ENCODE measurements around the gene SZT2.
"Not testable (repeated sequence)": the region's sequence is repeated elsewhere in the genome, so short reads cannot be mapped to it uniquely, and the experiment has no call there.

The SZT2 gene

GRCh38 chr1:43444151-43444828 lies 54.6 kb downstream of the SZT2 start:
- no peak for DNase-seq

GRCh38 chr1:43444836-43445235 lies 55.1 kb downstream of the SZT2 start:
- no peak for DNase-seq

- no peak for DNase-seq
These were observed 56.1 kb downstream of the SZT2 start for GRCh38 chr1:43445606-43446387.

- DNase-seq = no peak
These were observed 56.7 kb downstream of the SZT2 start for GRCh38 chr1:43446388-43446740.

- DNase-seq = no peak
These were observed 57.5 kb downstream of the SZT2 start for GRCh38 chr1:43446881-43447835.

GRCh38 chr1:43447891-43448708 lies 58.4 kb downstream of the SZT2 start:
- DNase-seq = no peak

GRCh38 chr1:43448955-43449707 lies 59.4 kb downstream of the SZT2 start:
- no peak for DNase-seq

GRCh38 chr1:43449708-43450069 lies 60.0 kb downstream of the SZT2 start:
- no peak for DNase-seq

- no peak for DNase-seq
These were observed 60.7 kb downstream of the SZT2 start for GRCh38 chr1:43450251-43450941.

GRCh38 chr1:43451157-43451591 lies 61.5 kb downstream of the SZT2 start:
- no peak for DNase-seq

GRCh38 chr1:43451701-43452532 lies 62.2 kb downstream of the SZT2 start:
- DNase-seq = no peak

GRCh38 chr1:43452789-43453441 lies 63.2 kb downstream of the SZT2 start:
- peak; percentile 65 for DNase-seq

- DNase-seq = peak; percentile 91
These were observed 64.0 kb downstream of the SZT2 start, which contains the start of gene HYI for GRCh38 chr1:43453442-43454269. TSS of gene HYI (minus strand) at chr1:43453931. CDS start at chr1:43453793, 138 bp downstream.

- DNase-seq = peak; percentile 88
These were observed 64.7 kb downstream of the SZT2 start for GRCh38 chr1:43454270-43455011.

GRCh38 chr1:43455213-43455889 lies 65.7 kb downstream of the SZT2 start:
- DNase-seq = no peak

- DNase-seq = not testable (repeated sequence)
These were observed 68.7 kb downstream of the SZT2 start for GRCh38 chr1:43458379-43458778.
